C4-2B (cell line): ENCODE results near the gene ZNF142.

Experiments
- ZFX ChIP-seq: fragments of 450-650 bp; IDR thresholded peaks from 2 replicates; pipeline ENCODE4 v1.6.1; 2017
- TF ChIP-seq, protein P1 (sequence below): fragments of 450-650 bp; conservative IDR thresholded peaks from 2 replicates; pipeline ENCODE4 v1.5.1; 2017; ENCODE audit warnings: mild to moderate bottlenecking

DNA sequence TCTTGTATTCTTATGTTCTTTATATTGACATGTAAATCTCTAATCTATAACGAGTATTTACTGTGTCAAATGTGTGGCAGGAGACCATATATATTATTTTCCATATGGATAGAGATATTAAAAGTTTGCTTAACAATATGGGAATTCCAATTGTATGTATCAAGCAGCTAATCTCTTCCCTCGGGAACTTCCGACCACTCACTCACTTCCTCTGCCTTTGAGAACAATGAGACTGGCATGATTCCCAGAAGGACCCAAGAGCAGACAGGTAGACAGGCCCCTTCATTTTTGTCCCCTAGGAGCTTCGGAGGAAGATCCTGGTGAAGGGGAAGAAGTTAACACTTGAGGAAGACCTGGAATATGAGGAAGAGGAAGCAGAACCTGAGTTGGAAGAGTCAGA, 27.6 kb downstream of the ZNF142 start:
- TF ChIP-seq, protein P1, sequence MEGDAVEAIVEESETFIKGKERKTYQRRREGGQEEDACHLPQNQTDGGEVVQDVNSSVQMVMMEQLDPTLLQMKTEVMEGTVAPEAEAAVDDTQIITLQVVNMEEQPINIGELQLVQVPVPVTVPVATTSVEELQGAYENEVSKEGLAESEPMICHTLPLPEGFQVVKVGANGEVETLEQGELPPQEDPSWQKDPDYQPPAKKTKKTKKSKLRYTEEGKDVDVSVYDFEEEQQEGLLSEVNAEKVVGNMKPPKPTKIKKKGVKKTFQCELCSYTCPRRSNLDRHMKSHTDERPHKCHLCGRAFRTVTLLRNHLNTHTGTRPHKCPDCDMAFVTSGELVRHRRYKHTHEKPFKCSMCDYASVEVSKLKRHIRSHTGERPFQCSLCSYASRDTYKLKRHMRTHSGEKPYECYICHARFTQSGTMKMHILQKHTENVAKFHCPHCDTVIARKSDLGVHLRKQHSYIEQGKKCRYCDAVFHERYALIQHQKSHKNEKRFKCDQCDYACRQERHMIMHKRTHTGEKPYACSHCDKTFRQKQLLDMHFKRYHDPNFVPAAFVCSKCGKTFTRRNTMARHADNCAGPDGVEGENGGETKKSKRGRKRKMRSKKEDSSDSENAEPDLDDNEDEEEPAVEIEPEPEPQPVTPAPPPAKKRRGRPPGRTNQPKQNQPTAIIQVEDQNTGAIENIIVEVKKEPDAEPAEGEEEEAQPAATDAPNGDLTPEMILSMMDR = no peak
- TF ChIP-seq ZFX = no peak
